Measurements from ENCODE around the gene TUBGCP4.
"Not testable (repeated sequence)": the region's sequence is repeated elsewhere in the genome, so short reads cannot be mapped to it uniquely, and the experiment has no call there.

Gene TUBGCP4

GRCh38 chr15:43370975-43371974 lies at the start of gene TUBGCP4, which contains the start of gene ZSCAN29:
TSS of gene TUBGCP4 (plus strand) at chr15:43371101. CDS start at chr15:43371355, 254 bp downstream.
TSS of gene ZSCAN29 (minus strand) at chr15:43371043. CDS start at chr15:43369913, 1,130 bp downstream.
- DNase-seq = no peak

GRCh38 chr15:43325039-43325684 lies 45.7 kb upstream of the TUBGCP4 start:
- DNase-seq = no peak

- no peak for DNase-seq
Observed at GRCh38 chr15:43329217-43329959, 41.5 kb upstream of the TUBGCP4 start.

- DNase-seq = peak; percentile 65
Observed at GRCh38 chr15:43329960-43330779, 40.7 kb upstream of the TUBGCP4 start, which contains the start of gene LCMT2. TSS of gene LCMT2 (minus strand) at chr15:43330573. CDS start at chr15:43330489, 84 bp downstream.

GRCh38 chr15:43330780-43331087 lies 40.2 kb upstream of the TUBGCP4 start:
- DNase-seq = no peak

- no peak for DNase-seq
Observed at GRCh38 chr15:43346305-43346704, 24.6 kb upstream of the TUBGCP4 start.

- no peak for DNase-seq
Observed at GRCh38 chr15:43347114-43347513, 23.8 kb upstream of the TUBGCP4 start.

- no peak for DNase-seq
Observed at GRCh38 chr15:43352693-43353382, 18.1 kb upstream of the TUBGCP4 start.

- no peak for DNase-seq
Observed at GRCh38 chr15:43360821-43361220, 10.1 kb upstream of the TUBGCP4 start.

GRCh38 chr15:43361313-43361903 lies 9.5 kb upstream of the TUBGCP4 start:
- DNase-seq = no peak

- no peak for DNase-seq
Observed at GRCh38 chr15:43370310-43370974, 459 bp upstream of the TUBGCP4 start.

GRCh38 chr15:43376017-43376705 lies 5.3 kb downstream of the TUBGCP4 start:
- no peak for DNase-seq

- no peak for DNase-seq
Observed at GRCh38 chr15:43378601-43379000, 7.7 kb downstream of the TUBGCP4 start.

GRCh38 chr15:43382310-43382709 lies 11.4 kb downstream of the TUBGCP4 start:
- no peak for DNase-seq

GRCh38 chr15:43383070-43383469 lies 12.2 kb downstream of the TUBGCP4 start:
- no peak for DNase-seq

GRCh38 chr15:43390723-43391122 lies 19.8 kb downstream of the TUBGCP4 start:
- no peak for DNase-seq

GRCh38 chr15:43393592-43393991 lies 22.7 kb downstream of the TUBGCP4 start:
- not testable (repeated sequence) for DNase-seq

GRCh38 chr15:43402255-43402654 lies 31.4 kb downstream of the TUBGCP4 start:
- no peak for DNase-seq

GRCh38 chr15:43403616-43404015 lies 32.7 kb downstream of the TUBGCP4 start:
- no peak for DNase-seq

GRCh38 chr15:43404130-43404529 lies 33.2 kb downstream of the TUBGCP4 start:
- no peak for DNase-seq
